GM23338 (cell line): ENCODE measurements around the gene ANKRD6. TPM values are rescaled to one million over a fixed set of nuclear protein-coding genes. Genes with fewer than 3 reads are reported as not detected.

ENCODE experiments used
- ATAC-seq: fragments of 200-7000 bp; cut with Tn5 transposase; 3 replicates; pipeline ENCODE4 v1.9.1; 2020
- DNase-seq: peaks from one replicate; pipeline ENCODE4 v3.0.0-alpha.2; 2015; ENCODE audit warnings: low spot score
- H2AFZ ChIP-seq: fragments of 200-600 bp; sonication (generic); 2 replicates; pipeline ENCODE4 v1.8.0; 2016; ENCODE audit warnings: antibody characterized with exemption, mild to moderate bottlenecking, moderate library complexity
- H3F3A ChIP-seq: fragments of 200-600 bp; sonication (generic); replicated peaks from 2 replicates; pipeline ENCODE4 v1.8.0; 2017; ENCODE audit warnings: antibody characterized with exemption, mixed run types, low read depth
- H3K27ac ChIP-seq: fragments of 200-600 bp; sonication (generic); 2 replicates; pipeline ENCODE4 v1.6.1; 2016; ENCODE audit warnings: low read depth
- H3K27me3 ChIP-seq: fragments of 200-600 bp; sonication (generic); 2 replicates; pipeline ENCODE4 v1.8.0; 2016; ENCODE audit warnings: mild to moderate bottlenecking, mixed run types, moderate library complexity; ENCODE audit not compliant: insufficient read depth
- H3K36me3 ChIP-seq: fragments of 200-600 bp; sonication (generic); 2 replicates; pipeline ENCODE4 v1.8.0; 2016; ENCODE audit warnings: mild to moderate bottlenecking; ENCODE audit not compliant: insufficient read depth
- H3K4me1 ChIP-seq: fragments of 200-600 bp; sonication (generic); 2 replicates; pipeline ENCODE4 v1.8.0; 2016; ENCODE audit warnings: mild to moderate bottlenecking, moderate library complexity; ENCODE audit not compliant: insufficient read depth
- H3K4me2 ChIP-seq: fragments of 200-600 bp; sonication (generic); 2 replicates; pipeline ENCODE4 v1.7.1; 2017; ENCODE audit warnings: mixed run types
- H3K4me3 ChIP-seq: fragments of 200-600 bp; sonication (generic); 2 replicates; pipeline ENCODE4 v1.6.1; 2016; ENCODE audit warnings: mixed run types
- H3K79me2 ChIP-seq: fragments of 200-600 bp; sonication (generic); replicated peaks from 2 replicates; pipeline ENCODE4 v1.8.0; 2017; ENCODE audit warnings: mild to moderate bottlenecking; ENCODE audit not compliant: insufficient read depth
- H3K9me2 ChIP-seq: fragments of 200-600 bp; sonication (generic); 2 replicates; pipeline ENCODE4 v1.8.0; 2017; ENCODE audit not compliant: insufficient read depth
- H4K20me1 ChIP-seq: fragments of 200-600 bp; sonication (generic); replicated peaks from 2 replicates; pipeline ENCODE4 v1.8.0; 2017; ENCODE audit warnings: mild to moderate bottlenecking; ENCODE audit not compliant: insufficient read depth
- H3K27ac Mint-ChIP-seq: 2 replicates; pipeline ENCODE4 v1.8.0; 2020; ENCODE audit warnings: inconsistent platforms, mild to moderate bottlenecking, moderate library complexity, mixed read lengths
- H3K27me3 Mint-ChIP-seq: 3 replicates; pipeline ENCODE4 v1.8.0; 2022; ENCODE audit warnings: low read depth, mild to moderate bottlenecking, moderate library complexity, mixed read lengths, inconsistent platforms; ENCODE audit not compliant: insufficient read depth, poor library complexity
- H3K36me3 Mint-ChIP-seq: 3 replicates; pipeline ENCODE4 v1.8.0; 2021; ENCODE audit warnings: low read depth, mild to moderate bottlenecking, inconsistent platforms, moderate library complexity, mixed read lengths
- H3K4me1 Mint-ChIP-seq: 3 replicates; pipeline ENCODE4 v1.8.0; 2020; ENCODE audit warnings: mild to moderate bottlenecking, inconsistent platforms, mixed read lengths
- H3K4me3 Mint-ChIP-seq: 3 replicates; pipeline ENCODE4 v1.8.0; 2021; ENCODE audit warnings: moderate library complexity, mild to moderate bottlenecking, inconsistent platforms, mixed read lengths
- H3K9me3 Mint-ChIP-seq: 3 replicates; pipeline ENCODE4 v1.8.0; 2020; ENCODE audit warnings: moderate library complexity, mild to moderate bottlenecking, inconsistent platforms, mixed read lengths
- CREB1 ChIP-seq: fragments of 250-450 bp; sonication (Bioruptor Pico); IDR thresholded peaks from 2 replicates; pipeline ENCODE4 v1.5.0; 2020; ENCODE audit warnings: low read depth, mild to moderate bottlenecking, moderate library complexity
- JUNB ChIP-seq: IDR thresholded peaks from one replicate; pipeline ENCODE4 v1.6.1; 2016; ENCODE audit warnings: antibody characterized with exemption; ENCODE audit not compliant: unreplicated experiment
- NANOG ChIP-seq: IDR thresholded peaks from 2 replicates; pipeline ENCODE4 v1.6.1; 2016; ENCODE audit warnings: antibody characterized with exemption, borderline replicate concordance
- POLR2AphosphoS5 ChIP-seq: IDR thresholded peaks from 2 replicates; pipeline ENCODE4 v1.6.1; 2016; ENCODE audit warnings: antibody characterized with exemption, low read depth
- REST ChIP-seq: IDR thresholded peaks from one replicate; pipeline ENCODE4 v1.6.1; 2018; ENCODE audit warnings: antibody characterized with exemption; ENCODE audit not compliant: unreplicated experiment
- STAT1 ChIP-seq: IDR thresholded peaks from one replicate; pipeline ENCODE4 v1.6.1; 2016; ENCODE audit warnings: antibody characterized with exemption; ENCODE audit not compliant: unreplicated experiment
- ZNF114 ChIP-seq: fragments of 250-450 bp; sonication (Bioruptor Pico); IDR thresholded peaks from 2 replicates; pipeline ENCODE4 v1.5.0; 2020; ENCODE audit warnings: mild to moderate bottlenecking, moderate library complexity
- ZNF331 ChIP-seq: fragments of 250-450 bp; sonication (Bioruptor Pico); IDR thresholded peaks from 2 replicates; pipeline ENCODE4 v1.5.0; 2020; ENCODE audit warnings: low read depth, mild to moderate bottlenecking, moderate library complexity
- polyA plus RNA-seq: library from polyadenylated mRNA; unstranded; fragments of >200 nt; fragmentation: Nextera tagmentation; extraction: Ambion mirVana; gene quantifications from 2 replicates; pipeline ENCODE4 v1.2.1, GENCODE V29; 2016
- total RNA-seq: library from RNA; depleted of rRNA; stranded (reverse); fragments of >200 nt; shearing (Covaris generic); gene quantifications from 2 replicates; pipeline ENCODE4 v1.2.3, GENCODE V29; 2014
- TF ChIP-seq, protein P1 (sequence below): IDR thresholded peaks from 2 replicates; pipeline ENCODE4 v1.6.1; 2016; ENCODE audit warnings: antibody characterized with exemption
- TF ChIP-seq, protein P2 (sequence below), 2 experiments: fragments of 200-600 bp in 1 of 2; sonication (generic) in 1 of 2; conservative IDR thresholded peaks; 2 replicates each; pipeline versions ENCODE4 v1.5.1 to v1.6.1; 2016 to 2017; ENCODE audit warnings: antibody characterized with exemption in 2 of 2, low read depth in 2 of 2, mild to moderate bottlenecking in 2 of 2, moderate library complexity in 1 of 2

Gene ANKRD6
- total and polyA plus RNA-seq, 2 experiments from 2014 or later: 3.2 to 9.2 TPM

- TF ChIP-seq REST (no peak), POLR2AphosphoS5 (no peak), ZNF331 (no peak)
These were observed 68.3 kb downstream of the ANKRD6 start (continued) for GRCh38 chr6:89501222-89501621.

- Histone ChIP-seq H3K4me2 (peak overlapping the region; percentile 21; the same call in 1 of the 2 replicates), H2AFZ (no peak overlapping the region), H3K9me2 (no peaks in the 10 kb centered on the region), H3K4me3 (no peak overlapping the region), H3K27me3 (0 out of 2 replicates have a peak, but pooled peaks cover 6% of the 10 kb centered on the region), H3K79me2 (no peaks in the 10 kb centered on the region), H3K4me1 (peaks cover 33% of the 10 kb centered on the region), H3F3A (no peaks in the 10 kb centered on the region), H3K36me3 (no peaks in the 10 kb centered on the region), H4K20me1 (no peaks in the 10 kb centered on the region), H3K27ac (no peak overlapping the region)
- DNase-seq (no peak), ATAC-seq (no peak)
- Mint-ChIP-seq H3K4me3 (peak overlapping the region; percentile 25; the same call in 2 of the 3 replicates), H3K27ac (no peak overlapping the region), H3K36me3 (no peaks in the 10 kb centered on the region), H3K4me1 (peaks cover 51% of the 10 kb centered on the region), H3K9me3 (no peaks in the 10 kb centered on the region), H3K27me3 (peaks cover 7% of the 10 kb centered on the region)
- no peak for TF ChIP-seq NANOG
- TF ChIP-seq CREB1 (CRISPR knock-in tag): no peak
- TF ChIP-seq ZNF114 (CRISPR knock-in tag): no peak
- TF ChIP-seq JUNB: no peak
- TF ChIP-seq, protein P1, sequence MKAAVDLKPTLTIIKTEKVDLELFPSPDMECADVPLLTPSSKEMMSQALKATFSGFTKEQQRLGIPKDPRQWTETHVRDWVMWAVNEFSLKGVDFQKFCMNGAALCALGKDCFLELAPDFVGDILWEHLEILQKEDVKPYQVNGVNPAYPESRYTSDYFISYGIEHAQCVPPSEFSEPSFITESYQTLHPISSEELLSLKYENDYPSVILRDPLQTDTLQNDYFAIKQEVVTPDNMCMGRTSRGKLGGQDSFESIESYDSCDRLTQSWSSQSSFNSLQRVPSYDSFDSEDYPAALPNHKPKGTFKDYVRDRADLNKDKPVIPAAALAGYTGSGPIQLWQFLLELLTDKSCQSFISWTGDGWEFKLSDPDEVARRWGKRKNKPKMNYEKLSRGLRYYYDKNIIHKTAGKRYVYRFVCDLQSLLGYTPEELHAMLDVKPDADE: no peak
- no peak for TF ChIP-seq REST
- no peak for TF ChIP-seq STAT1
- TF ChIP-seq, protein P2, sequence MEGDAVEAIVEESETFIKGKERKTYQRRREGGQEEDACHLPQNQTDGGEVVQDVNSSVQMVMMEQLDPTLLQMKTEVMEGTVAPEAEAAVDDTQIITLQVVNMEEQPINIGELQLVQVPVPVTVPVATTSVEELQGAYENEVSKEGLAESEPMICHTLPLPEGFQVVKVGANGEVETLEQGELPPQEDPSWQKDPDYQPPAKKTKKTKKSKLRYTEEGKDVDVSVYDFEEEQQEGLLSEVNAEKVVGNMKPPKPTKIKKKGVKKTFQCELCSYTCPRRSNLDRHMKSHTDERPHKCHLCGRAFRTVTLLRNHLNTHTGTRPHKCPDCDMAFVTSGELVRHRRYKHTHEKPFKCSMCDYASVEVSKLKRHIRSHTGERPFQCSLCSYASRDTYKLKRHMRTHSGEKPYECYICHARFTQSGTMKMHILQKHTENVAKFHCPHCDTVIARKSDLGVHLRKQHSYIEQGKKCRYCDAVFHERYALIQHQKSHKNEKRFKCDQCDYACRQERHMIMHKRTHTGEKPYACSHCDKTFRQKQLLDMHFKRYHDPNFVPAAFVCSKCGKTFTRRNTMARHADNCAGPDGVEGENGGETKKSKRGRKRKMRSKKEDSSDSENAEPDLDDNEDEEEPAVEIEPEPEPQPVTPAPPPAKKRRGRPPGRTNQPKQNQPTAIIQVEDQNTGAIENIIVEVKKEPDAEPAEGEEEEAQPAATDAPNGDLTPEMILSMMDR (conservative IDR thresholded peaks at IDR 0.05; ENCODE audit: low read depth in 2 of 2): no peak
These were observed 68.8 kb downstream of the ANKRD6 start for GRCh38 chr6:89501753-89502152.
